ES-I3 (cell line): Measurements from ENCODE around the gene CLEC16A.

ENCODE experiments used
- H3K36me3 ChIP-seq: 2 replicates; pipeline ENCODE4 v1.6.1; 2013; ENCODE audit warnings: mild to moderate bottlenecking, low read length, control low read depth, moderate library complexity; ENCODE audit not compliant: insufficient read depth
- H3K4me1 ChIP-seq: 2 replicates; pipeline ENCODE4 v1.6.1; 2013; ENCODE audit warnings: mild to moderate bottlenecking, control low read depth, low read length; ENCODE audit not compliant: insufficient read depth
- H3K9ac ChIP-seq: 2 replicates; pipeline ENCODE4 v1.6.1; 2013; ENCODE audit warnings: low read depth, mild to moderate bottlenecking, low read length, moderate library complexity
- H3K9me3 ChIP-seq: 2 replicates; pipeline ENCODE4 v1.6.1; 2013; ENCODE audit warnings: mild to moderate bottlenecking, low read length, moderate library complexity; ENCODE audit not compliant: control insufficient read depth, insufficient read depth

CLEC16A gene

DNA sequence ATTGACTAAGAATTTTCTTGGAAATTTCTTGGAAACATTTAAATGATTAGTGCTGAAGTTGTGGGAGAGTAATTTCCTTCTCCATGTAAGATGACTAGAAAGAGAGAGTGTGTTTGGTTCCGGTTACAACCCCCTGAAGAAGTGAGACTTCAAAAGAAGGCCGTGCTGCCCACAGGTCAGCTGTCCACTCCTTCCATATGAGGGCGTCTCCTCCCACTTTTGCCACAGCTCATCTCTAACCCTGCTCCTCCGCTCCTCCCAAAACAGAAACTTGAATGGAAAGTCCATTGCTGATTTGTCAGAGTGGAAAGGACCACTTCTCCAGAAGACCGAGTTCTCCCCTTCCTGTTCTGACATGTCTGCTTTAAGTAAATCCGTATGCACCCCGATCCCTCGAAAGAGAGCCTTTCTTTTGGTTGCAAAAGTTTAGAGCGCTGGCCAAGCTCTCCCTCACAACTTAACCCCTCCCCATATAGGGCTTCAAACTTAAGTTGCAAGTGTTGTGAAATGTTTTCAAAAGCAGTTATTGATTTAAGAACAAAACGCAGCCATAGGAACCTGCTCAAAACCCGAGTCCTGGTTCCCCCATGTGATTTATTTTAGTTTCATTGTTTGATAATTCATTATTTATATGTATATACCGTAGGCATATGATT lies 182.2 kb downstream of the CLEC16A start:
- Histone ChIP-seq H3K9ac (no peak overlapping the region), H3K36me3 (no peaks in the 10 kb centered on the region), H3K9me3 (no peaks in the 10 kb centered on the region), H3K4me1 (no peaks in the 10 kb centered on the region)

DNA sequence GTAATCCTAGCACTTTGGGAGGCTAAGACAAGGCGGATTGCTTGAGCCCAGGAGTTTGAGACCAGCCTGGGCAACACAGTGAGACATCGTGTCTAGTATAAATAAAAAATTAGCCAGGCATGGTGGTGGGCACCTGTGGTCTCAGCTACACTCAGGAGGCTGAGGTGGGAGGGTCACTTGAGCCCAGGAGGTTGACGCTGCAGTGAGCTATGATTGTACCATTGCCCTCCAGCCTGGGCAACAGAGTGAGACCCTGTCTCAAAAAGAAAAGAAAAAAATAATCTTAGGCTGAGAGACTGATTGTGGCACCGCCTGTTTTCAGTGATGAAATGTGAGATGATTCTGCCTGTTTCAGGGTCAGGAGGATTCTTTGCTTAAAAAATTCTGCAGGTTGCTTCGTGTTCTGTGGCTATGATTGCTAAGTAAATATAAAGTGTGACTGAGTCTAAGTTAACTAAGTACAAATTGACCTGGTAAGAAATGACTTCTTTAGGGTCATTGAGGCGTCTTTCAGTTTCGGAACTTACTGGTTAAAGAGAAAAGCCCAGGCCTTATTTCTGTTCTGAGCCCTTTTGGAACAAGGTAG lies 183.3 kb downstream of the CLEC16A start:
- H3K9me3 ChIP-seq = no peaks in the 10 kb centered on the region
- no peaks in the 10 kb centered on the region for H3K36me3 ChIP-seq
- H3K4me1 ChIP-seq = no peaks in the 10 kb centered on the region
- no peak overlapping the region for H3K9ac ChIP-seq

- H3K4me1 ChIP-seq = peaks cover under 1% of the 10 kb centered on the region; the same call in 1 of the 2 replicates
- H3K9ac ChIP-seq = no peak overlapping the region
Observed at GRCh38 chr16:11128211-11129141, 184.1 kb downstream of the CLEC16A start.

GRCh38 chr16:11129378-11129781 lies 185.0 kb downstream of the CLEC16A start:
- H3K9ac ChIP-seq = no peak overlapping the region
- no peaks in the 10 kb centered on the region for H3K9me3 ChIP-seq
- H3K4me1 ChIP-seq = peaks cover 5% of the 10 kb centered on the region; the same call in 1 of the 2 replicates
- no peaks in the 10 kb centered on the region for H3K36me3 ChIP-seq

More at GRCh38 chr16:11128211-11129141, 184.1 kb downstream of the CLEC16A start:
- Histone ChIP-seq H3K36me3 (no peaks in the 10 kb centered on the region), H3K9me3 (no peaks in the 10 kb centered on the region)

DNA sequence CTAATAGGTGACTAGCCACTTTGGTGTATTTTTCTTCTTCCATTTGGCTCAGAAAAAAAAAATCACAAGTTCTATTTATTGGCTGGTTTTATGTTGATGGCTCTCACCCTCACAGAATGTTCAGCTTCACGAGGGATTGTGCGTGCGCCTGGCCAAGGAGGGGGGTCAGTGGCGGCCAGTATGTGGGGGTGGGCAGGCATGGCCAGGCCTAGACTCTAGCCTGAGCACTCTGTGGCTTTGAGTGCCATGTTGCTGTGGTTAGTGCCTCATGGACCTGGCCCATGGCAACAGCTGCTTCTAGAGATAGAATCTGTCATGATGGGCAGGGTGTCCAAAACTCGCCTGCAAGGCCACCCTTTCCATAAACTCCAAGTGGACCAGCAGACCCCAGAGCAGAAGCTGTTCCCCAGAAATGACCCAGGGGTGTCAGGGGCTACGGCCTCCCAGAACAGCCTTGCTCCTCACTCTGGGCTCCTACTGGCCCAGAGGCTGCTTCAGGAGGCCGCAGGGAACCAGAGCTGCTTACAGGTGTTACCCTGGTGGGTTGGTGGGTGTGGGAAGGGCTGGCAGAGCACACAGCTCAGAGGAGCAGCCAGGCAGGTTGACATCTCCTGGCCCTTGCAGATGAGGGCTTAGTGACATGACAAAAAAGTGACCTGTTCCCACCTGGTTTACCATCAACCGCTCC lies 186.8 kb downstream of the CLEC16A start:
- Histone ChIP-seq H3K36me3 (no peaks in the 10 kb centered on the region), H3K4me1 (peaks cover 5% of the 10 kb centered on the region; the same call in 1 of the 2 replicates), H3K9ac (no peak overlapping the region), H3K9me3 (no peaks in the 10 kb centered on the region)

DNA sequence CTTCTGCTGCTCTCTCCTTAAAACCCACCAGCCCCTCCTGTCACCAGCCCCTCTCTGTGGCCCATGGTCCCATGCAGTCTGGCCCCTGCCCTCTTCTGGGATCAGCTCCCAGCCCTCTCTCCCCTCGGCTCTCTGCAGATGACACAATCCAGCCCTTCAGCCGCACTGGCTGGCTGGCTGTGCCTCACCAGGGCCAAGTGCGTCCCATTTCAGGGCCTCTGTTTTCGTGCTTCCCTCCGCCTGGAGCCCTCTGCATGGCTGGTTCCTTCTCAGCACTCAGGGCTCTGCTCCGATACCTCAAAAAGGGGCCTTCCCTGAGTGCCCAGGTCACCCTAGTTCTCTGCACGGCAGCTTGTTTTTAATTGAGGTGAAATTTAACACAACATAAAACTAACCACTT lies 187.3 kb downstream of the CLEC16A start:
- H3K4me1 ChIP-seq = peaks cover 5% of the 10 kb centered on the region; the same call in 1 of the 2 replicates
- no peaks in the 10 kb centered on the region for H3K36me3 ChIP-seq
- H3K9me3 ChIP-seq = no peaks in the 10 kb centered on the region
- H3K9ac ChIP-seq = no peak overlapping the region

DNA sequence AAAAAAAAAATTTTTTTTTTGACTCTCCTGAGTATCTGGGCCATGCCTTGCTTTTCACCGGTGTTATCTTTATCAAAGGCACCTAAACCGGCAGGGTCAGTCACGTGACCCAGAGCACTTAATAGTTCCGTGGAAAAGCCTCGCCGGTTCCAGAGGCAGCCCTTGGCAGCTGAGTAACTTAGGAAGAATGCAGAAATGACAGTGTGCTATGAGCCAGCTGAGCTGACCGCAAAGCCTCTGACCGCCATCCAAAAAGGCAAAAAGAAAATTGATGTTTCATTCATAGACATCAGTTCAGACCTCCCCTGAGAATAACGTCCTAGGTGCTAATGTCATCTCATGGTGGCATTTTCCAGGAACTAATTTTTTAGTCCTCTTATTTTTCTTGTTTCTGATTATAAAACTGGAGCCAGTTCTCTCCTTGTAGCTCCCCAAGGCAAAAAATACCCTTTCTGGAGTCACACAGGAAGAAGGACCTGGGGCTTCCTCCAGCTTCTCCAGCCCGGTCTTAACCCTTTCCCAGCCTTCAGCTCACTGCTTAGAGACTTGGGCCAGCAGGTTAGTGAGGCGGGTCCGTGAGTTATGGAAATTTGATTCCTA lies 189.1 kb downstream of the CLEC16A start:
- H3K36me3 ChIP-seq = no peaks in the 10 kb centered on the region
- H3K9me3 ChIP-seq = no peaks in the 10 kb centered on the region
- peaks cover 5% of the 10 kb centered on the region; the same call in 1 of the 2 replicates for H3K4me1 ChIP-seq
- no peak overlapping the region; the same call in 1 of the 2 replicates for H3K9ac ChIP-seq

- H3K9me3 ChIP-seq = no peaks in the 10 kb centered on the region
- H3K9ac ChIP-seq = no peak overlapping the region
- H3K36me3 ChIP-seq = no peaks in the 10 kb centered on the region
- peaks cover 12% of the 10 kb centered on the region; the same call in 1 of the 2 replicates for H3K4me1 ChIP-seq
Observed at GRCh38 chr16:11134722-11135463, 190.5 kb downstream of the CLEC16A start.

GRCh38 chr16:11135464-11135973 lies 191.2 kb downstream of the CLEC16A start:
- H3K4me1 ChIP-seq = peaks cover 17% of the 10 kb centered on the region
- no peak overlapping the region for H3K9ac ChIP-seq
- H3K36me3 ChIP-seq = no peaks in the 10 kb centered on the region
- no peaks in the 10 kb centered on the region for H3K9me3 ChIP-seq

- Histone ChIP-seq H3K9ac (no peak overlapping the region), H3K36me3 (no peaks in the 10 kb centered on the region), H3K9me3 (no peaks in the 10 kb centered on the region), H3K4me1 (peaks cover 17% of the 10 kb centered on the region)
Observed at GRCh38 chr16:11136600-11136999, 192.2 kb downstream of the CLEC16A start.

- Histone ChIP-seq H3K9me3 (no peaks in the 10 kb centered on the region), H3K9ac (no peak overlapping the region), H3K4me1 (peaks cover 17% of the 10 kb centered on the region), H3K36me3 (no peaks in the 10 kb centered on the region)
Observed at GRCh38 chr16:11138022-11138768, 193.8 kb downstream of the CLEC16A start.

DNA sequence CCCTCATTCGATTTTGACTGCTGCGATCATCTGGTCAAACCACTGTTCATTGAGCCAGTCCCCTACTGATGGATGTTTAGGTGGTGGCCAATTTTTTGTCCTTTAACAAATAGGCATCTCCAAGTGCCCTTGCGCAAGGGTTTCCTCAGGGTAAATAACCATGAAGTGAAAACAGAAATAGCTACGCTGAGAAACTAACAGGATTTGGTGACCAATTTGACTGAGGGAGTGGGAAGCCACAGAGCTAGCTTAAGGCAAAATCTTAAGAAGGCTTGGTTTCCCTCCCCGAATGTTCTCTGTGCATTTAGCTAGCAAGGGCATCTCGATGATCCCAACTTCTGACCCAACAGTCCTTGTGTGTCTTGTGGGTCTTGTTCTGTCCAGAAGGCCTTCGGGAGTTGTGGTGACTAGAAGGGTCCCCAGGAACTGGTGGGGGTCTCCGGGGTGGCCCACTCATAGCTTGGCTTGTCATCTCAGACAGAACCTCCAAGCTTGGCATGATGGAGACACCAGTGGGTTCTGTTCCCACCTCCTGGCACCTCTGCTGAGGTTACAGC lies 194.5 kb downstream of the CLEC16A start:
- H3K9ac ChIP-seq = no peak overlapping the region
- H3K9me3 ChIP-seq = no peaks in the 10 kb centered on the region
- no peaks in the 10 kb centered on the region for H3K36me3 ChIP-seq
- H3K4me1 ChIP-seq = peaks cover 13% of the 10 kb centered on the region
